Duodenal mucosa (tissue), 2 donors: ENCODE data around the gene NOP9.

Experiments
- H3K27ac ChIP-seq: one replicate; pipeline ENCODE4 v1.7.0; 2013; ENCODE audit warnings: low read depth, low read length
- H3K27me3 ChIP-seq, 2 donors: one replicate each; pipeline ENCODE4 v1.7.0; 2013; ENCODE audit warnings: low read length in 2 of 2, control low read depth in 1 of 2; ENCODE audit not compliant: insufficient read depth in 2 of 2, control insufficient read depth in 1 of 2
- H3K36me3 ChIP-seq, 2 donors: one replicate each; pipeline ENCODE4 v1.7.0; 2013; ENCODE audit warnings: low read length in 2 of 2, control low read depth in 1 of 2; ENCODE audit not compliant: insufficient read depth in 2 of 2, control insufficient read depth in 1 of 2
- H3K4me1 ChIP-seq, 2 donors: one replicate each; pipeline ENCODE4 v1.7.0; 2013; ENCODE audit warnings: low read length in 2 of 2, control low read depth in 1 of 2; ENCODE audit not compliant: insufficient read depth in 2 of 2, control insufficient read depth in 1 of 2
- H3K4me3 ChIP-seq, 2 donors: one replicate each; pipeline ENCODE4 v1.7.0; 2013; ENCODE audit warnings: low read length in 2 of 2, low read depth in 1 of 2
- H3K9ac ChIP-seq, 2 donors: one replicate each; pipeline ENCODE4 v1.7.0; 2013; ENCODE audit warnings: low read length in 2 of 2, low read depth in 1 of 2
- H3K9me3 ChIP-seq, 2 donors: one replicate each; pipeline ENCODE4 v1.7.0; 2013; ENCODE audit warnings: low read length in 2 of 2, control low read depth in 1 of 2; ENCODE audit not compliant: control insufficient read depth in 1 of 2

Gene NOP9

DNA sequence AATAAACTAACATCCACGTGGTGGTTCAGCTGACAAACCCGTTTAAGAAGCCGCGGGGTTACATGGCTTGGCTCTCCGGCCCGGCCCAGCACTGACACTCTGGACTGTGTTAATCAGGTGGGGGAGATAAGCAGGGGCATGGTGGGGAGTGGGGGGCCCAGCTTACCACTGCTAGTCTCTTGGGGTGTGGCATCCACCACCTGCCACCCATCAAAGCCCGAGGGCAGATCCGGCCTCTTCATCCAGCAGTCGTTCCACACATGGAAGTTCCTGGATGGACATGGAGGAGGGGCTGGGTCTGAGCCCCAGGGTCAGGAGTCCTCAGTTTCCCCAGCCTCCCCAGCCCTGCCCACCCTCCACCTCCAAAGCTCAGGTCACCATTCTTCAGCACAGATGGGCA is 41.5 kb upstream of the NOP9 start:
- Histone ChIP-seq H3K9ac (no peak overlapping the region), H3K4me3 (no peak overlapping the region), H3K9me3 (no peaks in the 10 kb centered on the region), H3K36me3 (peaks cover 0 to 10% of the 10 kb centered on the region in 2 donors), H3K27me3 (no peaks in the 10 kb centered on the region), H3K4me1 (no peaks in the 10 kb centered on the region), H3K27ac (no peak overlapping the region)

DNA sequence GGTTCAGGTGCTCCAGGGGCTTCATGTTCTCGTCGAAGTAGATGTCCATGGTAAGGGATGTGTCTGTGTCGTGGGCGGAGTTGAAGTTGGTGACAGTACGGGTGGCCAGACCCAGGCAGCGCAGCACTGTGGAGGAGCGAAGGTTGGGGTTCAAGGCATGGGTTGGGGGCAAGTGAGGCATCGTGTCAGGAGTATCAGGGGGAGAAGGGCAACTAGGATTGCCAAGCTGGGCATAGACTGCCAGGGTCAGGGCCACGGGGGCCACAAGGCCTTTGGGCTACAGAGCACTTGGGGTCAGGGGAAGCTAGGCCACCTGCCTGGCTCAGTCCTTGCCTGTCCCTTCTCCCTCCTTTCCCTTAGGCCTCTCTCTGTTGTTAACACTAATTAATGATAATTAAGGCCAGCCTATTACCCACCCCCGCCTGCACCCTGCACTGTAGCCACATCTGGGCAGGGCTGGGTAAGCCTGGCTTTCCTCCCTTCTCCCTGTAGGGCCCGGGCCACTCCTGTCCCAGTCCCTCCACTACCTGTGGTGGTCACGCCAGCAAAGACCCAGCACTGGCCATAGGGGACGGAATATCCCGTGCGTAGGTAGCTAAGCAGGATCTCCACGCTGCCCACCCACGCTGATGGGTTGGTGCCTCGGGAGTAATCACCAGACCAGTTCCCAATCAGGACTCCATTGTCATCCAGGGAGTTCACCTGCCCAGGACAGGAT is 40.9 kb upstream of the NOP9 start:
- Histone ChIP-seq H3K36me3 (peaks cover 0 to 13% of the 10 kb centered on the region in 2 donors), H3K4me3 (no peak overlapping the region), H3K9ac (no peak overlapping the region)

DNA sequence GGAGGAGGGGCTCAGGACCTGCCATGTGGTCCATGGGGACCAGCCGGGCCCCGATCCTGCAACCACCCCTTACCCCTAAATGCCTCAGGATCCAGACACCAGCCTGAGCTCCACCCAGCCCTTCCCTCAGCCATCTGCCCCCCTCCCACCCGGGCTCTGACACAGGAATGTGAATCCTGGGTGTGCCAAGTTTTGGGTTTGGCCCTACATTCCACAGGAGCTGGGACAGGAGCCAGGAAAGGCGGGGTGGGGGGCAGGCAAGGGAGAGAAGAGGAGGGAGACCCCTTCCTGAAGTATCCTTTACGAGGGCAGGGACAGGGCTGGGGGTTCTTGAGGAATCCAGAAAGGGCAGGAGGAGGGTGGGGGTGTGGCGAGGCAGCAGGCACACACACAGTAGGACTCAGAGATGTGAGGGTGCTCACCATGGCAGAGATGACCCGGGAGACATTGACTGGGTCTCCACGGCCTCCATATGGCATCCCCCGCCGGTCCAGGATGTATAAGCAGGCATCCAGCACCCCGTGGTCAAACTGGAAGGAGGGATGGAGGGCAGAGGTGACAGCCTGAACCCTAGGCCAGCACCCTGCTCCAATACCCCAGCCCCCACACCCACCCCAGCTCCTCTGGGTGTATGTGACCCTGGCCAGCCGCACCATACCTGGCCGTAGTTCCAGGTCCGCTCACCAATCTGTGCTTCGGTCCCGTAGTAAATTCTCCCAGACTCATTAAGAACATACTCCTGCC is 40.2 kb upstream of the NOP9 start:
- no peak overlapping the region for H3K9ac ChIP-seq
- H3K4me1 ChIP-seq = no peaks in the 10 kb centered on the region
- H3K27me3 ChIP-seq = no peaks in the 10 kb centered on the region
- peaks cover 0 to 12% of the 10 kb centered on the region in 2 donors for H3K36me3 ChIP-seq
- no peaks in the 10 kb centered on the region for H3K9me3 ChIP-seq
- no peak overlapping the region for H3K27ac ChIP-seq
- no peak overlapping the region for H3K4me3 ChIP-seq

More for the DNA sequence above, 40.9 kb upstream of the NOP9 start:
- no peaks in the 10 kb centered on the region for H3K27me3 ChIP-seq
- H3K9me3 ChIP-seq = no peaks in the 10 kb centered on the region
- H3K27ac ChIP-seq = no peak overlapping the region
- no peaks in the 10 kb centered on the region for H3K4me1 ChIP-seq

DNA sequence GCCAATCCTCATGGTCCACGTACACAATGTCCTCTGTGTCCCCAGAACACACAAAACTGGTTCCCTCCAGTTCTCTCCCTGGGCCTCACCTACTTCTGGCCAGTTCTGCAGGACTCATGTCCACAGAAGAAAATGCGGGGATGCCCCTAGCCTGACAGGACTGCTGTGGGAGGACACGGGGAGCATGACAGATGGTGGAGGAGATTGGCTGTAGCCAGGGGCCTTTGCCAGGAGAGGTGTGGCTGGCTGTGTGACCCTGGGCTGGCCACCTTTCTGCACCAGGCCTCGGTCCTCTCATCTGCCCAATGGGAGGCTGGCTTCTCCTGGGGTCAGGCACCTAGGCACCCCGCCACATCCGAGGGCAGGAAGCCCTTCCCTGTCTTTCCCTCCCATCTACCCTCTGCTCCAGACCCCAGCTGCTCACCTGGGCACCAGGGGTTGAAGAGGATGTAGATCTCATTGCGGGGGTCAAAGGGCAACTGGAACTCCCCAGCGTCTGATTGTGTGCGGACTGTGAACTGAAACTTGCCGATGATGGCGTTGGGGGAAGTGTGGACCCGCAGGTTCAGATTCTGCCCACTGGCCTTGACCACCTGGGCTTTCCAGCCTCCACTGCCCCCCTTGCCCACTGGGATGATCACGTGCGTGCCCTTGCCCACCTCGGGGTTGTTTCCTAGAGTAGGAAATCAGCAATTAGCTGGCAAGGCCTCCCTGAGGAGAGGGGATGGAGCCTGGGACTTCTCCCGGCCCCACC is 39.4 kb upstream of the NOP9 start:
- Histone ChIP-seq H3K9ac (no peak overlapping the region), H3K27ac (no peak overlapping the region), H3K36me3 (peaks cover 0 to 11% of the 10 kb centered on the region in 2 donors), H3K9me3 (no peaks in the 10 kb centered on the region), H3K4me1 (no peaks in the 10 kb centered on the region), H3K27me3 (no peaks in the 10 kb centered on the region), H3K4me3 (no peak overlapping the region)

DNA sequence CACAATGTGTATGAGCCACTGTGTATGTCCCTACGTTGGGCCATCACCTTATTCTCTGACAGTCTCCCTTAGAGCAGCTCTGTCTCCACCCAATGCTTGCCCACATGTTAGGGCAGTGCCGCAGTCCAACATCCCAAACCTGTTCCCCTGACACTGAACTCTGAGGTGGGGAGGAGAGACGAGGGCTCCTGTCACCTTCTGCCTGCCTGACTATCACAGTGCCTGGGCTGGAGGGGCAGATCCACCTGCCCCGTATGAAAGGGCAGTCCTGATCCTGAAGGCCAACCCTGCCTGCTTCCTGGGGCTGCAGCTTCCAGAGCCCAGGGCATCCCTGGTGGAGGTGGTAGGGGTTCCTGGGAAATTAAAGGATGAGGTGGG is 38.9 kb upstream of the NOP9 start:
- H3K36me3 ChIP-seq = peaks cover 0 to 15% of the 10 kb centered on the region in 2 donors
- no peak overlapping the region for H3K4me3 ChIP-seq
- no peaks in the 10 kb centered on the region for H3K9me3 ChIP-seq
- no peaks in the 10 kb centered on the region for H3K4me1 ChIP-seq
- no peak overlapping the region for H3K9ac ChIP-seq
- no peaks in the 10 kb centered on the region for H3K27me3 ChIP-seq
- H3K27ac ChIP-seq = no peak overlapping the region

DNA sequence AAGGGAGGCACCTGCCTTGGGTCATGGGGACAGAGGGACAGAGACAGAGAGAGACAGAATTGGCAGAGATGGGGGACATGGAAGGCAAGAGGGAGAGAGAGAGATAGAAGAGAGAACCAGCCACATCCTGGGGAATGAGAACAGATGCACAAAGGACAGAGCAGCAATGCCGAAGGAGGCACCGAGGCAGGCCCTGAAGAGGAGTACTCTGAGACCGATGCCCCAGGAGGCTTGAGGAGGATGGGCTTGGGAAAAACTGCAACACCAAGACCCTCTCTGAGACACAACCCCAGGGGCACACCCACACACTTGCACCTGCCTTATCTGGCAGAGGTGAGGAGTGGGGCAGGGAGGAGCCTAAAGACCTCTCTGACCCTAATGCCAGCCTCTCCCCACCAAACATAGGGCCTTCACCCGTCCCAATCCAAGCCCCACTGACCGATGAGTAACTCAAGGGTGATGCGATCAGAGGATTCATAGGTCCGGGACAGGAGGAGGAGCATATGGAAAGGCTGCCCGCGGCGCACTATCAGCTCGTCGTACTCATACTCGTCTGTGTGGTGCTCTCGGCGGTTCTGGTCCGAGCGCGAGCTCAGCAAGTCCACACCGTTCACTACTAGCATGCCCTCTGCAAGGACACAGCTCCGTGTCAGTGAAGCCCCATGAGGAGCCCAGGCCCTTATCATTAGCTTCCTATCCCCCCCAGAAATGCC is 38.2 kb upstream of the NOP9 start:
- H3K9ac ChIP-seq = no peak overlapping the region
- H3K27me3 ChIP-seq = no peaks in the 10 kb centered on the region
- H3K4me1 ChIP-seq = no peaks in the 10 kb centered on the region
- H3K4me3 ChIP-seq = no peak overlapping the region
- H3K9me3 ChIP-seq = no peaks in the 10 kb centered on the region
- no peak overlapping the region for H3K27ac ChIP-seq
- peaks cover 5 to 21% of the 10 kb centered on the region in 2 donors for H3K36me3 ChIP-seq

DNA sequence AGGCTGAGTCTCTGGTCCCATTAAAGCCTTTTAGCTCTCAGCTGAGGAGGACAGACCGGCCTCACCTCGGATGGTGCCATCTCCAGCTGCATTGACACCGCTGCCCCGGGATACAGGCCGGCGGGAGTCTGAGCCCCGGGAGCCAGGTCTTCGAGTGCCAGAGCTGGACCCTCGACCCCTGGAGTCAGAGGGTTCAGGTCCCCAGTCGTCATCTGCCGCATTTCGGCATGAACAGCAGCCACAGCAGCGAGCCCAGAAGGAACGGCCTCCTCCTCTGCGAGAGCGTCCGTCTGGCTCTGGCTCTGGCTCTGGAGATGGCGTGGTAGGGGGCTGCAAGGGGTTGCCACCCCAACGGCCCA is 37.7 kb upstream of the NOP9 start:
- H3K36me3 ChIP-seq = peaks cover 10 to 26% of the 10 kb centered on the region in 2 donors

DNA sequence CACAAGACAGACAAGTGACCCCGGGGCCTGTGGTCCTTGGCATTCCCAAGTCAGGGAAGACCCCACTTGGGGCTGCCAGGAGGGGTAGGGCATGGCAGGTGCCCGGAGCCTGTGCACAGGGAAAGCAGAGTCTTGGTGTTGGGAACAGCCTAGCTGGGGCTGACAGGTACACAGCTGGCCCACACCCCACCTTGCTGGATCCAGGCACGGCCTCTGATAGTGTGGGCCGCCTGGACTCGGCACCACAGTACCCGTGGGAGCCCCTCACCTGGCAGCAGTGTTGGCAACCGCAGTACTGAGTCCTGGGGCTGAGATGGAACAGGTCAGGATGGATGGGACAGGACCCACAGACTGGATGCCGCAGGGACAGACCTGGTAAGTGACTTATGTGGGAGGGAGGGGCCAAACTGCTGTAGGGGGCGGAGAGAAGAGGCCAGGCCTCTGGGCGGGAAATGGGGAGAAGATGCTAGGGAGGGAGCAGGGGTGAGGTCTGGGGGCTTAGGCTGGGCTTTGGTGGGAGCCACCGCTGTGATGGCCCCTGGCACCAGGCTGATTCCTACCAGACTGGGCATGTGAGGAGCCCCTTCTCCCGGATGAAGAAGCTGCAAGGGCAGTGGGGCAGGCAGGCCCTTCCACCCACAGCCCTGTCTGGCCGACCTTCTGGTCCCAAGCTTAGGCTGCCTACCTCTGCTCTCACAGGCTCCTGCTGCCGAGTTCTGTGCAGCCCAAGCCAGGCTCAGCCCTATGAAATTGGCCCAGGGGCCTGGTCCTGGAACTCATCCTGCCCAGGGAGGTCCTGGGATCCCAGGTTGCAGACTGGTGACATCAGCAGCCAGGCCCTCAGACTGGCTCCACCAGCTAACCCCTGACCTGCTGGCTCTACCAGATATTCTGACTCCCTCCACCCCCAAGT is 36.6 kb upstream of the NOP9 start, which contains the start of gene TGM1:
Gene TGM1 (minus strand): TSS at position 357 of the 913 bp plus-strand sequence. CDS start 825 bp downstream, outside the sequence.
- Histone ChIP-seq H3K27ac (no peak within 1 kb of the TSS), H3K27me3 (no peaks in the 10 kb centered on the region), H3K36me3 (peaks cover 16 to 35% of the 10 kb centered on the region in 2 donors)

More for the DNA sequence above, 37.7 kb upstream of the NOP9 start:
- Histone ChIP-seq H3K4me3 (no peak overlapping the region), H3K9ac (no peak overlapping the region), H3K27me3 (no peaks in the 10 kb centered on the region), H3K4me1 (no peaks in the 10 kb centered on the region), H3K27ac (no peak overlapping the region), H3K9me3 (no peaks in the 10 kb centered on the region)

DNA sequence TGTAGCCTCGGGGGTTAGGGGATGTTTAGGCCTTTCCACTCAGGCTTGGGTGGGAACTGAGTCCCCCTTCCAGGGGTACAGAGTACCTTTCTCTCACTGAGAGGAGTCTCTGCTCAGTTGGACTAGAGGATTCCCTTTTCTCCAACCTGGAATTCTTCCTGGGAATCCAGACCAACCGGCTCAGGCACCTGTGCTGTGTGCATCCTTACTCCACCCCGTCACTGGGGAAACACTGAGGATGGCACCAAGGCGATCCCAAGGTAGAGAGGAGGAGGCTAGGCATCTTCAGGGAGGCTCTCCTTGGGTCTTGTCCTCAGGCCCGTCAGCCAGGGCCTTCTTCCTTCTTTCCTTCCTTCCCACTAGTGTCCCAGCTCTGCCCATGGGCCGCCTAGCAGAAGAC is 35.8 kb upstream of the NOP9 start:
- no peak overlapping the region for H3K27ac ChIP-seq
- H3K27me3 ChIP-seq = no peaks in the 10 kb centered on the region
- H3K4me3 ChIP-seq = no peak overlapping the region
- H3K4me1 ChIP-seq = no peaks in the 10 kb centered on the region
- H3K36me3 ChIP-seq = peaks cover 17 to 43% of the 10 kb centered on the region in 2 donors
- no peak overlapping the region for H3K9ac ChIP-seq
- H3K9me3 ChIP-seq = no peaks in the 10 kb centered on the region

More for the DNA sequence above, 36.6 kb upstream of the NOP9 start, which contains the start of gene TGM1:
- no peak within 1 kb of the TSS for H3K4me3 ChIP-seq
- H3K9ac ChIP-seq = no peak within 1 kb of the TSS
- no peaks in the 10 kb centered on the region for H3K9me3 ChIP-seq
- no peaks in the 10 kb centered on the region for H3K4me1 ChIP-seq
